Caco-2 (cell line): ENCODE results near the gene BPIFB2. TPM values are rescaled to one million over a fixed set of nuclear protein-coding genes. Genes with fewer than 3 reads are reported as not detected.

Source experiments
- BruUV-seq: library from RNA; stranded (reverse); fragments of 400-500 nt; replicated peaks from 2 replicates; lab custom pipeline; 2021; lab: Mats Ljungman, UMichigan
- CTCF ChIA-PET: fragments of 300-600 bp; sonication (Branson Sonifier 250); formaldehyde crosslinking; loops from one replicate; lab custom pipeline; 2022; ENCODE audit warnings: antibody characterized with exemption; lab: Charles Lee
- POLR2A ChIA-PET: fragments of 300-600 bp; sonication (Branson Sonifier 250); formaldehyde crosslinking; loops from one replicate; lab custom pipeline; 2022; ENCODE audit warnings: antibody characterized with exemption; lab: Charles Lee
- DNase-seq, 2 experiments: peaks; one replicate each; pipeline versions ENCODE4 v3.0.0 to v3.0.0-alpha.2; 2020 to 2022
- H3K27me3 ChIP-seq: replicated peaks from 2 replicates; pipeline ENCODE4 v1.6.0; 2011; ENCODE audit warnings: low read length; ENCODE audit not compliant: control insufficient read depth, insufficient read depth
- H3K36me3 ChIP-seq: 2 replicates; pipeline ENCODE4 v1.5.1; 2011; ENCODE audit warnings: low read length; ENCODE audit not compliant: control insufficient read depth, insufficient read depth
- H3K4me1 ChIP-seq: fragments of 250-450 bp; sonication (Bioruptor Pico); 2 replicates; pipeline ENCODE4 v1.5.1; 2020; ENCODE audit warnings: mild to moderate bottlenecking
- H3K4me3 ChIP-seq: 2 replicates; pipeline ENCODE4 v1.5.1; 2011; ENCODE audit warnings: low read depth, mild to moderate bottlenecking, control low read depth, low read length
- H3K9me3 ChIP-seq: fragments of 250-450 bp; sonication (Bioruptor Pico); 2 replicates; pipeline ENCODE4 v1.5.1; 2020; ENCODE audit warnings: mild to moderate bottlenecking, moderate library complexity
- H3K27ac Mint-ChIP-seq: one replicate; pipeline ENCODE4 v1.8.0; 2022; ENCODE audit warnings: mixed read lengths; ENCODE audit not compliant: unreplicated experiment
- H3K27me3 Mint-ChIP-seq: one replicate; pipeline ENCODE4 v1.8.0; 2022; ENCODE audit warnings: mixed read lengths; ENCODE audit not compliant: insufficient read depth, unreplicated experiment
- H3K36me3 Mint-ChIP-seq: one replicate; pipeline ENCODE4 v1.8.0; 2022; ENCODE audit warnings: mild to moderate bottlenecking, mixed read lengths; ENCODE audit not compliant: insufficient read depth, unreplicated experiment
- H3K4me1 Mint-ChIP-seq: one replicate; pipeline ENCODE4 v1.8.0; 2022; ENCODE audit warnings: low read depth, mixed read lengths; ENCODE audit not compliant: unreplicated experiment
- H3K4me3 Mint-ChIP-seq: one replicate; pipeline ENCODE4 v1.8.0; 2022; ENCODE audit warnings: mild to moderate bottlenecking, moderate library complexity, mixed read lengths; ENCODE audit not compliant: unreplicated experiment
- H3K9me3 Mint-ChIP-seq: one replicate; pipeline ENCODE4 v1.8.0; 2022; ENCODE audit warnings: mixed read lengths; ENCODE audit not compliant: unreplicated experiment
- intact Hi-C: fragments of 100-400 bp; cut with micrococcal nuclease; formaldehyde crosslinking; loops from one replicate; pipeline ENCODE4 v1.10.0; 2022; ENCODE audit not compliant: unreplicated experiment
- total RNA-seq: library from RNA; stranded (reverse); gene quantifications from 2 replicates; pipeline ENCODE4 v1.2.3, GENCODE V29; 2022
- TF ChIP-seq, protein P1 (sequence below), 2 experiments: fragments of 200-600 bp in 1 of 2; IDR thresholded peaks; 1 replicate in 1 of 2; 2 replicates in 1 of 2; pipeline versions ENCODE4 v1.5.1 to v1.8.0; 2011 to 2022; ENCODE audit warnings: antibody characterized with exemption in 1 of 2, control low read depth in 1 of 2, inconsistent platforms in 1 of 2, low read depth in 1 of 2, low read length in 1 of 2, mild to moderate bottlenecking in 1 of 2, moderate library complexity in 1 of 2; ENCODE audit not compliant: insufficient read depth in 1 of 2, severe bottlenecking in 1 of 2, unreplicated experiment in 1 of 2

The BPIFB2 gene
- total RNA-seq, 1 experiment from 2014 or later: not detected

DNA sequence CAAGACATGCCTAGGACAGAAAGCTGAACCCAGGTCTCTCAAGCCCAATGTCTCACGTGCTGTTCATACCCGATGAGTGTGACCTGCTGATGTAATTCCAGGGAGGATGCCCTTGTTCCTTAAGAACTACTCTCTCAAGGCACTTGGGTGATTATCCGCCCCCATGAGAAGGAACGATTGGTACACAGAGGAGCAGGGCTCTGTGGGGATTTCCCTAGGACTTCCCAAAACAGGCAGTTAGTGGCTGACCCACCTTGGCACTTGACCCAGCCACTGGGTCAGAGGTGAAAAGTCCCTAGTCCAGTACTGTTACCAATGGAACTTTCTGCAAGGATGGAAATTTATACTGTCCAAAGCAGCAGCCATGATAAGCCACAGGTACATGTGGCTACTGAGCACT lies 14.8 kb downstream of the BPIFB2 start:
- POLR2A ChIA-PET: no interaction called here
- Mint-ChIP-seq H3K4me1 (no peaks in the 10 kb centered on the region), H3K4me3 (no peak overlapping the region), H3K36me3 (no peaks in the 10 kb centered on the region), H3K27ac (no peak overlapping the region), H3K27me3 (peaks cover 13% of the 10 kb centered on the region), H3K9me3 (no peaks in the 10 kb centered on the region)
- Histone ChIP-seq H3K9me3 (no peaks in the 10 kb centered on the region), H3K36me3 (no peaks in the 10 kb centered on the region), H3K4me1 (no peaks in the 10 kb centered on the region), H3K4me3 (no peak overlapping the region), H3K27me3 (peaks cover 2% of the 10 kb centered on the region)
- CTCF ChIA-PET: no interaction called here
- TF ChIP-seq, protein P1, sequence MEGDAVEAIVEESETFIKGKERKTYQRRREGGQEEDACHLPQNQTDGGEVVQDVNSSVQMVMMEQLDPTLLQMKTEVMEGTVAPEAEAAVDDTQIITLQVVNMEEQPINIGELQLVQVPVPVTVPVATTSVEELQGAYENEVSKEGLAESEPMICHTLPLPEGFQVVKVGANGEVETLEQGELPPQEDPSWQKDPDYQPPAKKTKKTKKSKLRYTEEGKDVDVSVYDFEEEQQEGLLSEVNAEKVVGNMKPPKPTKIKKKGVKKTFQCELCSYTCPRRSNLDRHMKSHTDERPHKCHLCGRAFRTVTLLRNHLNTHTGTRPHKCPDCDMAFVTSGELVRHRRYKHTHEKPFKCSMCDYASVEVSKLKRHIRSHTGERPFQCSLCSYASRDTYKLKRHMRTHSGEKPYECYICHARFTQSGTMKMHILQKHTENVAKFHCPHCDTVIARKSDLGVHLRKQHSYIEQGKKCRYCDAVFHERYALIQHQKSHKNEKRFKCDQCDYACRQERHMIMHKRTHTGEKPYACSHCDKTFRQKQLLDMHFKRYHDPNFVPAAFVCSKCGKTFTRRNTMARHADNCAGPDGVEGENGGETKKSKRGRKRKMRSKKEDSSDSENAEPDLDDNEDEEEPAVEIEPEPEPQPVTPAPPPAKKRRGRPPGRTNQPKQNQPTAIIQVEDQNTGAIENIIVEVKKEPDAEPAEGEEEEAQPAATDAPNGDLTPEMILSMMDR (IDR thresholded peaks at IDR 0.05; ENCODE audit: insufficient read depth in 1 of 2, low read depth in 1 of 2, low read length in 1 of 2, severe bottlenecking in 1 of 2, unreplicated experiment in 1 of 2): no peak
- intact Hi-C loops: no loop called here
- no peak for DNase-seq
- BruUV-seq: no TSS peak

GRCh38 chr20:33022694-33023438 lies 15.4 kb downstream of the BPIFB2 start:
- Histone ChIP-seq H3K27me3 (no peaks in the 10 kb centered on the region; the same call in none of the 2 replicates), H3K9me3 (no peaks in the 10 kb centered on the region), H3K36me3 (no peaks in the 10 kb centered on the region), H3K4me3 (no peak overlapping the region), H3K4me1 (no peaks in the 10 kb centered on the region)
- peaks cover 10% of the 10 kb centered on the region for H3K27me3 Mint-ChIP-seq
- no peak overlapping the region for H3K27ac Mint-ChIP-seq
- ChIA-PET CTCF (no interaction called here), POLR2A (no interaction called here)
- TF ChIP-seq, protein P1 (IDR thresholded peaks at IDR 0.05; ENCODE audit: insufficient read depth in 1 of 2, low read depth in 1 of 2, low read length in 1 of 2, severe bottlenecking in 1 of 2, unreplicated experiment in 1 of 2): no peak
- no peaks in the 10 kb centered on the region for H3K4me1 Mint-ChIP-seq
- intact Hi-C loops: no loop called here
- H3K36me3 Mint-ChIP-seq: no peaks in the 10 kb centered on the region
- H3K4me3 Mint-ChIP-seq: no peak overlapping the region
- H3K9me3 Mint-ChIP-seq: no peaks in the 10 kb centered on the region
- no TSS peak for BruUV-seq
- DNase-seq: no peak

DNA sequence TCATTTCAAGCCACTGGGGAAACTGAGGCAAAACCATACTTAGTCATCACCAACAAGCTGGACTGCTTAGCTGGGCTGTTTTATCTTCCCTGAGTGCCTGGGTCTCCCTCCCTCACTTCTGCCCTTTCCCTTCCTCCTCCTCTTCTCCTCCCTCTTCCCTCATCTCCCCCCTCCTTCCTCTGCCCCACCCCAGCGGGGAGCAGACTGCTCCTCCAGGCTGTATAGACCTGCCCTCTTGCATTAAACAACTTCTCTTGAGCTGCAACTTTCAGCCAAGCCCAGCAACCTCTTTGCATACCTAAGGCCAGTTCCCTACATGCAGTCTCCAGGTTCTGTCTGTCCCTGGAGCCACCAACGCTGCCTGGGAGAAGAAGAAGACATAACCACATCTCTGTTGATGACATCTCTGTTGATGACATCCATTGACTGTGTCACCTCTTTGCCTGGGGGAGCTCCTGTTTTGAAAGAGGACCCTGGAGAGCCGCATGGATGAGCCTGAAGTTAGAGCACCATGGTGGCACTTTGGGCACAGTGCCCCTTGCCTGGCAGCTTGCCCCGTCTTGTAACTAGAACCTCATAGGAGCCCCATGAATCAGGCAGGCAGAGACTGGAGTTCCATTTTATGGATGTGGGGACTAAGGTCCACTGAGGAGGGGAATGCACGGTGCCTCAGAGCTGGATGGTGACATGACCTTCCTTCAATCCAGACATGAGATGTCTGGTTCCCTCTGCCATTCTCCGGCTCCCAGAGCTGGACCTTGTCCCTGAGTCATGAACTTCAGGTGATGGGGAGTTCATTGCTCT lies 16.1 kb downstream of the BPIFB2 start:
- Mint-ChIP-seq H3K27ac (no peak overlapping the region), H3K27me3 (peaks cover 10% of the 10 kb centered on the region), H3K4me1 (no peaks in the 10 kb centered on the region), H3K36me3 (no peaks in the 10 kb centered on the region), H3K9me3 (no peaks in the 10 kb centered on the region), H3K4me3 (no peak overlapping the region)
- ChIA-PET POLR2A (no interaction called here), CTCF (no interaction called here)
- no peaks in the 10 kb centered on the region for H3K27me3 ChIP-seq
- no TSS peak for BruUV-seq
- DNase-seq: no peak
- H3K4me1 ChIP-seq: no peaks in the 10 kb centered on the region
- intact Hi-C loops: no loop called here
- no peaks in the 10 kb centered on the region for H3K9me3 ChIP-seq
- TF ChIP-seq, protein P1 (IDR thresholded peaks at IDR 0.05; ENCODE audit: insufficient read depth in 1 of 2, low read depth in 1 of 2, low read length in 1 of 2, severe bottlenecking in 1 of 2, unreplicated experiment in 1 of 2): no peak
- H3K36me3 ChIP-seq: no peaks in the 10 kb centered on the region
- no peak overlapping the region for H3K4me3 ChIP-seq
